Measurements from ENCODE around the gene CHST13. TPM values are rescaled to one million over a fixed set of nuclear protein-coding genes. Genes with fewer than 3 reads are reported as not detected.
A peak's percentile ranks its signal among the peaks of the same experiment; 100 is the strongest.

Gene CHST13
- total RNA-seq, 1 donor from 2014 or later, result 4.2 TPM

- H3K9me3 ChIP-seq, result no peaks in the 10 kb centered on the region
- H3K36me3 ChIP-seq, result no peaks in the 10 kb centered on the region
- no peaks in the 10 kb centered on the region for H3K27me3 ChIP-seq
- no peaks in the 10 kb centered on the region for H3K4me1 ChIP-seq
- TF ChIP-seq POLR2AphosphoS5 (IDR thresholded peaks at IDR 0.05; ENCODE audit: insufficient read depth in 1 of 2, low read depth in 1 of 2), result no peak
- TF ChIP-seq, protein P1, sequence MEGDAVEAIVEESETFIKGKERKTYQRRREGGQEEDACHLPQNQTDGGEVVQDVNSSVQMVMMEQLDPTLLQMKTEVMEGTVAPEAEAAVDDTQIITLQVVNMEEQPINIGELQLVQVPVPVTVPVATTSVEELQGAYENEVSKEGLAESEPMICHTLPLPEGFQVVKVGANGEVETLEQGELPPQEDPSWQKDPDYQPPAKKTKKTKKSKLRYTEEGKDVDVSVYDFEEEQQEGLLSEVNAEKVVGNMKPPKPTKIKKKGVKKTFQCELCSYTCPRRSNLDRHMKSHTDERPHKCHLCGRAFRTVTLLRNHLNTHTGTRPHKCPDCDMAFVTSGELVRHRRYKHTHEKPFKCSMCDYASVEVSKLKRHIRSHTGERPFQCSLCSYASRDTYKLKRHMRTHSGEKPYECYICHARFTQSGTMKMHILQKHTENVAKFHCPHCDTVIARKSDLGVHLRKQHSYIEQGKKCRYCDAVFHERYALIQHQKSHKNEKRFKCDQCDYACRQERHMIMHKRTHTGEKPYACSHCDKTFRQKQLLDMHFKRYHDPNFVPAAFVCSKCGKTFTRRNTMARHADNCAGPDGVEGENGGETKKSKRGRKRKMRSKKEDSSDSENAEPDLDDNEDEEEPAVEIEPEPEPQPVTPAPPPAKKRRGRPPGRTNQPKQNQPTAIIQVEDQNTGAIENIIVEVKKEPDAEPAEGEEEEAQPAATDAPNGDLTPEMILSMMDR (IDR thresholded peaks at IDR 0.05), result no peak
- no peak for TF ChIP-seq POLR2A (IDR thresholded peaks at IDR 0.05)
- H3K27ac ChIP-seq, result no peak overlapping the region
- H3K4me3 ChIP-seq, result no peak overlapping the region
- intact Hi-C loops (cut with DNase I), result no loop called here
- peak in 1 of 2 donors; percentile 71 for DNase-seq (ENCODE audit: extremely low spot score in 2 of 2)
Observed at GRCh38 chr3:126546013-126546412, 22.1 kb downstream of the CHST13 start.

GRCh38 chr3:126546549-126547239 lies 22.7 kb downstream of the CHST13 start:
- no peaks in the 10 kb centered on the region for H3K27me3 ChIP-seq
- H3K9me3 ChIP-seq, result no peaks in the 10 kb centered on the region
- no peak overlapping the region for H3K4me3 ChIP-seq
- H3K36me3 ChIP-seq, result no peaks in the 10 kb centered on the region
- peak in 1 of 2 donors; percentile 62 for DNase-seq (ENCODE audit: extremely low spot score in 2 of 2)
- no peak overlapping the region for H3K27ac ChIP-seq
- TF ChIP-seq POLR2AphosphoS5 (IDR thresholded peaks at IDR 0.05; ENCODE audit: insufficient read depth in 1 of 2, low read depth in 1 of 2) (no peak), POLR2A (IDR thresholded peaks at IDR 0.05) (no peak)
- TF ChIP-seq, protein P1 (IDR thresholded peaks at IDR 0.05), result no peak
- intact Hi-C loops (cut with DNase I), result no loop called here
- H3K4me1 ChIP-seq, result no peaks in the 10 kb centered on the region

DNA sequence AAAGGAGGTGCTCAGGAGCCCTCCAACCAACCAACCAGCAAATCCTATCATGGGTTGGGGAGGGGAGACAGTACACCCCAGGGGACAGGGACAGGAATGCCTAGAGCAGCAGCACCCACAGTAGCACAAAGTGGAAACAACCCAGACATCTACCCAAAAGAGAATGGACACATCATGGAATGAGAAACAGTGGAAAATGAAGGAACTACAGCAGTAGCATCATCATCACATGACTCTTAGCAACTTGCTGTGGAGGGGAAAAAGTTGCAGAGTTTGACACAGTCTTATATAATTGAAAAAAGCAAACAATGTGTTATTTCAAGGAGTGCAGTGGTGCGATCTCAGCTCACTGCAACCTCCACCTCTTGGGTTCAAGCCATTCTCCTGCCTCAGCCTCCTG lies 23.8 kb downstream of the CHST13 start:
- H3K4me1 ChIP-seq, result no peaks in the 10 kb centered on the region
- no peaks in the 10 kb centered on the region for H3K36me3 ChIP-seq
- H3K4me3 ChIP-seq, result no peak overlapping the region
- no peak for DNase-seq (ENCODE audit: extremely low spot score in 2 of 2)
- no peaks in the 10 kb centered on the region for H3K27me3 ChIP-seq
- H3K27ac ChIP-seq, result no peak overlapping the region
- no peaks in the 10 kb centered on the region for H3K9me3 ChIP-seq
- TF ChIP-seq POLR2AphosphoS5 (IDR thresholded peaks at IDR 0.05; ENCODE audit: insufficient read depth in 1 of 2, low read depth in 1 of 2) (no peak), POLR2A (IDR thresholded peaks at IDR 0.05) (no peak)
- TF ChIP-seq, protein P1 (IDR thresholded peaks at IDR 0.05), result no peak
- intact Hi-C loops (cut with DNase I), result no loop called here

- TF ChIP-seq POLR2AphosphoS5 (IDR thresholded peaks at IDR 0.05; ENCODE audit: insufficient read depth in 1 of 2, low read depth in 1 of 2) (no peak), POLR2A (IDR thresholded peaks at IDR 0.05) (no peak)
- TF ChIP-seq, protein P1 (IDR thresholded peaks at IDR 0.05), result no peak
- Histone ChIP-seq H3K4me3 (no peak overlapping the region), H3K27ac (no peak overlapping the region), H3K9me3 (no peaks in the 10 kb centered on the region), H3K27me3 (no peaks in the 10 kb centered on the region), H3K4me1 (no peaks in the 10 kb centered on the region), H3K36me3 (no peaks in the 10 kb centered on the region)
- intact Hi-C loops (cut with DNase I), result no loop called here
- DNase-seq (ENCODE audit: extremely low spot score in 2 of 2), result no peak
Observed at GRCh38 chr3:126548556-126549466, 24.9 kb downstream of the CHST13 start.
